Liver (tissue), 9 donors: ENCODE results near the gene PPP1R14C. TPM values are rescaled to one million over a fixed set of nuclear protein-coding genes. Genes with fewer than 3 reads are reported as not detected.

ENCODE experiments used
- DNase-seq: peaks from one replicate; pipeline ENCODE4 v3.0.0-alpha.2; 2017; ENCODE audit warnings: low spot score
- H3K27ac ChIP-seq, 2 donors: one replicate each; pipeline ENCODE4 v1.7.0; 2013; ENCODE audit warnings: inconsistent platforms in 2 of 2, low read length in 2 of 2, control low read depth in 1 of 2, low read depth in 1 of 2, mild to moderate bottlenecking in 1 of 2
- H3K27me3 ChIP-seq, 4 donors: one replicate each; pipeline versions ENCODE4 v1.6.1 to v1.7.0; 2013; ENCODE audit warnings: low read length in 3 of 4, inconsistent platforms in 1 of 4, mild to moderate bottlenecking in 1 of 4, moderate library complexity in 1 of 4; ENCODE audit not compliant: control insufficient read depth in 4 of 4, insufficient read depth in 4 of 4
- H3K36me3 ChIP-seq, 4 donors: one replicate each; pipeline versions ENCODE4 v1.6.1 to v1.7.0; 2013; ENCODE audit warnings: low read length in 3 of 4, mild to moderate bottlenecking in 3 of 4, low read depth in 1 of 4, moderate library complexity in 1 of 4; ENCODE audit not compliant: control insufficient read depth in 4 of 4, insufficient read depth in 3 of 4
- H3K4me1 ChIP-seq, 4 donors: one replicate each; pipeline versions ENCODE4 v1.6.1 to v1.7.0; 2013; ENCODE audit warnings: low read length in 3 of 4, mild to moderate bottlenecking in 3 of 4, moderate library complexity in 1 of 4; ENCODE audit not compliant: control insufficient read depth in 4 of 4, insufficient read depth in 4 of 4
- H3K4me3 ChIP-seq, 3 donors: one replicate each; pipeline versions ENCODE4 v1.6.1 to v1.7.0; 2013; ENCODE audit warnings: low read length in 3 of 3, control low read depth in 1 of 3, low read depth in 1 of 3, mild to moderate bottlenecking in 1 of 3
- H3K9ac ChIP-seq, 2 donors: one replicate each; pipeline ENCODE4 v1.7.0; 2013; ENCODE audit warnings: low read length in 2 of 2, mild to moderate bottlenecking in 2 of 2, moderate library complexity in 2 of 2, control low read depth in 1 of 2, low read depth in 1 of 2
- H3K9me3 ChIP-seq, 4 donors: one replicate each; pipeline versions ENCODE4 v1.6.1 to v1.7.0; 2013; ENCODE audit warnings: low read length in 3 of 4; ENCODE audit not compliant: control insufficient read depth in 4 of 4
- EGR1 ChIP-seq, 2 donors: IDR thresholded peaks; 2 replicates each; pipeline ENCODE4 v1.6.1; 2016 to 2018; ENCODE audit warnings: antibody characterized with exemption in 2 of 2, low read depth in 2 of 2
- FOXA1 ChIP-seq: IDR thresholded peaks from 2 replicates; pipeline ENCODE4 v1.6.1; 2016; ENCODE audit warnings: antibody characterized with exemption
- FOXA2 ChIP-seq: IDR thresholded peaks from 2 replicates; pipeline ENCODE4 v1.6.1; 2016; ENCODE audit warnings: antibody characterized with exemption
- GABPA ChIP-seq, 2 donors: IDR thresholded peaks in 1 of 2; conservative IDR thresholded peaks in 1 of 2; 2 replicates each; pipeline ENCODE4 v1.6.1; 2016; ENCODE audit warnings: antibody characterized with exemption in 2 of 2, mild to moderate bottlenecking in 1 of 2, moderate library complexity in 1 of 2
- HNF4A ChIP-seq, 2 donors: conservative IDR thresholded peaks; 2 replicates each; pipeline ENCODE4 v1.6.1; 2016; ENCODE audit warnings: antibody characterized with exemption in 2 of 2, mild to moderate bottlenecking in 2 of 2
- HNF4G ChIP-seq: IDR thresholded peaks from 2 replicates; pipeline ENCODE4 v1.6.1; 2016; ENCODE audit warnings: antibody characterized with exemption
- JUND ChIP-seq, 2 donors: IDR thresholded peaks; 2 replicates each; pipeline ENCODE4 v1.6.1; 2016; ENCODE audit warnings: antibody characterized with exemption in 2 of 2
- MAX ChIP-seq: IDR thresholded peaks from 2 replicates; pipeline ENCODE4 v1.6.1; 2016; ENCODE audit warnings: antibody characterized with exemption
- NR2F2 ChIP-seq: IDR thresholded peaks from 2 replicates; pipeline ENCODE4 v1.6.1; 2016; ENCODE audit warnings: antibody characterized with exemption
- RAD21 ChIP-seq, 2 donors: IDR thresholded peaks; 2 replicates each; pipeline ENCODE4 v1.6.1; 2016; ENCODE audit warnings: antibody characterized with exemption in 2 of 2, mild to moderate bottlenecking in 2 of 2
- RXRA ChIP-seq, 2 donors: IDR thresholded peaks; 2 replicates each; pipeline ENCODE4 v1.6.1; 2017 to 2018; ENCODE audit warnings: antibody characterized with exemption in 2 of 2, mild to moderate bottlenecking in 1 of 2
- SP1 ChIP-seq: IDR thresholded peaks from 2 replicates; pipeline ENCODE4 v1.6.1; 2018; ENCODE audit warnings: antibody characterized with exemption, mild to moderate bottlenecking
- TAF1 ChIP-seq: conservative IDR thresholded peaks from 2 replicates; pipeline ENCODE4 v1.6.1; 2016; ENCODE audit warnings: antibody characterized with exemption, mild to moderate bottlenecking
- YY1 ChIP-seq: IDR thresholded peaks from 2 replicates; pipeline ENCODE4 v1.6.1; 2016; ENCODE audit warnings: antibody characterized with exemption, mild to moderate bottlenecking
- ZBTB33 ChIP-seq: IDR thresholded peaks from 2 replicates; pipeline ENCODE4 v1.6.1; 2016; ENCODE audit warnings: antibody characterized with exemption
- WGBS: extraction: QIAGEN DNeasy Blood & Tissue Kit; methylation state at CpG from one replicate; pipeline ENCODE4 v1.1.7; 2013; 5-methylcytosine and 5-hydroxymethylcytosine counted together
- polyA plus RNA-seq, 2 donors: library from polyadenylated mRNA; stranded (reverse) in 1 of 2; unstranded in 1 of 2; fragments of 200-250 nt in 1 of 2; fragments of >200 nt in 1 of 2; fragmentation: Nextera tagmentation in 1 of 2; extraction: Ambion mirVana in 1 of 2; gene quantifications; one replicate each; pipeline versions ENCODE4 v1.2.1 to v1.2.3, GENCODE V29; 2013 to 2015
- total RNA-seq, 2 donors: library from RNA; depleted of rRNA; stranded (reverse); fragments of >200 nt; gene quantifications; one replicate each; pipeline ENCODE4 v1.2.3, GENCODE V29; 2014
- TF ChIP-seq, protein P1 (sequence below): IDR thresholded peaks from 2 replicates; pipeline ENCODE4 v1.6.1; 2016; ENCODE audit warnings: antibody characterized with exemption
- TF ChIP-seq, protein P2 (sequence below): IDR thresholded peaks from 2 replicates; pipeline ENCODE4 v1.6.1; 2016; ENCODE audit warnings: antibody characterized with exemption, mild to moderate bottlenecking
- TF ChIP-seq, protein P3 (sequence below): fragments of 150-350 bp; IDR thresholded peaks from 2 replicates; pipeline ENCODE4 v1.5.1; 2017; ENCODE audit warnings: improper control_type of control experiment, low read depth, low read length; ENCODE audit not compliant: missing input control
- donor health status: healthy.
- donor health status: healthy.
- donor health status: healthy.
- donor health status: healthy.
- donor health status: healthy.

The PPP1R14C gene
- total and polyA plus RNA-seq, 4 donors = 0.05 TPM; not detected in 3

DNA sequence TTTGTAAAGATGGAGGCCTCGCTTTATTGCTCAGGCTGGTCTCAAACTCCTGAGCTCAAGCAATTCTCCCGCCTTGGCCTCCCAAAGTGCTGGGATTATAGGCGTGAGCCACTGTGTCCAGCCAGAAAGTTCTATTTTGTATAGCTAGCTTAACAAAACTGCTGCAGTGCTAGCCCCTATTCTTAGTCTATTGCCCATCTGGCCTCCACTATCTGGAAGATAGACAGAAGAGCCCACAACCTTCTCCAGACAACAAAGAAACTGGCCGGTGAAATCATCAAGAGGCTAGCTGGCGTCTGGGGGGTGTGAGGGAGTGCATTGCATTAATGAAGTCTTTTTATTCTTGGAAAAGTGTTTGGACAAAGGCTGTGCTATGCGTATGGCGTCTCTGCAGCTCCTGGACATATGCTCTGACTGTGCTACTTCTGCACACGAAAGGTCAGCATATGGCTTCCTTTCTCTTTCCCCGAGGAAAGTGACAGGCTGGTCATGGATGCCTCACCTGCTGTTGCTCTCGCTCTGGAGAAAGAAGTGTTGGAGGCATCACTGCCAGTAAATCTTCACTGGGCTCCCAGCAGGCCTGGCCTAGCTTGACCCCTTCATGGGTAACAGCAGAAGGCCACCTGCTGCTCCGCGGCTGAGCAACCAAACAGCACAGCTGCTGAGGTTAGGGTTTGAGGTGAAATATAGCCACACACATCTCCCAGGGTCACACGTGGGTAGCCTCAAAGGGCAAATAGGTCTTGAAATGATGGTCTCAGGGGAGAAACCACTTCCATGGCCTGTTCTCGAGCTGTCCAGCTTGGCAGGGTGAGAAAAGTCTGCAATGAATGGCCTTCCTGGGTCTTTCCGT, 130.8 kb downstream of the PPP1R14C start:
- Histone ChIP-seq H3K27ac (no peak overlapping the region), H3K9ac (no peak overlapping the region), H3K36me3 (no peaks in the 10 kb centered on the region), H3K9me3 (no peaks in the 10 kb centered on the region), H3K4me3 (no peak overlapping the region), H3K4me1 (no peaks in the 10 kb centered on the region), H3K27me3 (no peaks in the 10 kb centered on the region)
- TF ChIP-seq SP1 = no peak
- TF ChIP-seq, protein P1, sequence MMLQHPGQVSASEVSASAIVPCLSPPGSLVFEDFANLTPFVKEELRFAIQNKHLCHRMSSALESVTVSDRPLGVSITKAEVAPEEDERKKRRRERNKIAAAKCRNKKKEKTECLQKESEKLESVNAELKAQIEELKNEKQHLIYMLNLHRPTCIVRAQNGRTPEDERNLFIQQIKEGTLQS = no peak
- TF ChIP-seq GABPA (IDR thresholded peaks at IDR 0.05 in 1 of 2, conservative IDR thresholded peaks at IDR 0.05 in 1 of 2) = no peak
- TF ChIP-seq YY1 = no peak
- TF ChIP-seq FOXA1 = no peak
- no peak for TF ChIP-seq RXRA (IDR thresholded peaks at IDR 0.05)
- TF ChIP-seq EGR1 (IDR thresholded peaks at IDR 0.05; ENCODE audit: low read depth in 2 of 2) = no peak
- no peak for TF ChIP-seq TAF1
- no peak for TF ChIP-seq HNF4A (conservative IDR thresholded peaks at IDR 0.05)
- TF ChIP-seq, protein P2, sequence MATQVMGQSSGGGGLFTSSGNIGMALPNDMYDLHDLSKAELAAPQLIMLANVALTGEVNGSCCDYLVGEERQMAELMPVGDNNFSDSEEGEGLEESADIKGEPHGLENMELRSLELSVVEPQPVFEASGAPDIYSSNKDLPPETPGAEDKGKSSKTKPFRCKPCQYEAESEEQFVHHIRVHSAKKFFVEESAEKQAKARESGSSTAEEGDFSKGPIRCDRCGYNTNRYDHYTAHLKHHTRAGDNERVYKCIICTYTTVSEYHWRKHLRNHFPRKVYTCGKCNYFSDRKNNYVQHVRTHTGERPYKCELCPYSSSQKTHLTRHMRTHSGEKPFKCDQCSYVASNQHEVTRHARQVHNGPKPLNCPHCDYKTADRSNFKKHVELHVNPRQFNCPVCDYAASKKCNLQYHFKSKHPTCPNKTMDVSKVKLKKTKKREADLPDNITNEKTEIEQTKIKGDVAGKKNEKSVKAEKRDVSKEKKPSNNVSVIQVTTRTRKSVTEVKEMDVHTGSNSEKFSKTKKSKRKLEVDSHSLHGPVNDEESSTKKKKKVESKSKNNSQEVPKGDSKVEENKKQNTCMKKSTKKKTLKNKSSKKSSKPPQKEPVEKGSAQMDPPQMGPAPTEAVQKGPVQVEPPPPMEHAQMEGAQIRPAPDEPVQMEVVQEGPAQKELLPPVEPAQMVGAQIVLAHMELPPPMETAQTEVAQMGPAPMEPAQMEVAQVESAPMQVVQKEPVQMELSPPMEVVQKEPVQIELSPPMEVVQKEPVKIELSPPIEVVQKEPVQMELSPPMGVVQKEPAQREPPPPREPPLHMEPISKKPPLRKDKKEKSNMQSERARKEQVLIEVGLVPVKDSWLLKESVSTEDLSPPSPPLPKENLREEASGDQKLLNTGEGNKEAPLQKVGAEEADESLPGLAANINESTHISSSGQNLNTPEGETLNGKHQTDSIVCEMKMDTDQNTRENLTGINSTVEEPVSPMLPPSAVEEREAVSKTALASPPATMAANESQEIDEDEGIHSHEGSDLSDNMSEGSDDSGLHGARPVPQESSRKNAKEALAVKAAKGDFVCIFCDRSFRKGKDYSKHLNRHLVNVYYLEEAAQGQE = no peak
- TF ChIP-seq ZBTB33 = no peak
- TF ChIP-seq HNF4G = no peak
- no peak for TF ChIP-seq RAD21 (IDR thresholded peaks at IDR 0.05)
- TF ChIP-seq MAX = no peak
- TF ChIP-seq NR2F2 = no peak
- TF ChIP-seq, protein P3, sequence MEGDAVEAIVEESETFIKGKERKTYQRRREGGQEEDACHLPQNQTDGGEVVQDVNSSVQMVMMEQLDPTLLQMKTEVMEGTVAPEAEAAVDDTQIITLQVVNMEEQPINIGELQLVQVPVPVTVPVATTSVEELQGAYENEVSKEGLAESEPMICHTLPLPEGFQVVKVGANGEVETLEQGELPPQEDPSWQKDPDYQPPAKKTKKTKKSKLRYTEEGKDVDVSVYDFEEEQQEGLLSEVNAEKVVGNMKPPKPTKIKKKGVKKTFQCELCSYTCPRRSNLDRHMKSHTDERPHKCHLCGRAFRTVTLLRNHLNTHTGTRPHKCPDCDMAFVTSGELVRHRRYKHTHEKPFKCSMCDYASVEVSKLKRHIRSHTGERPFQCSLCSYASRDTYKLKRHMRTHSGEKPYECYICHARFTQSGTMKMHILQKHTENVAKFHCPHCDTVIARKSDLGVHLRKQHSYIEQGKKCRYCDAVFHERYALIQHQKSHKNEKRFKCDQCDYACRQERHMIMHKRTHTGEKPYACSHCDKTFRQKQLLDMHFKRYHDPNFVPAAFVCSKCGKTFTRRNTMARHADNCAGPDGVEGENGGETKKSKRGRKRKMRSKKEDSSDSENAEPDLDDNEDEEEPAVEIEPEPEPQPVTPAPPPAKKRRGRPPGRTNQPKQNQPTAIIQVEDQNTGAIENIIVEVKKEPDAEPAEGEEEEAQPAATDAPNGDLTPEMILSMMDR = no peak
- no peak for TF ChIP-seq JUND (IDR thresholded peaks at IDR 0.05)
- TF ChIP-seq FOXA2 = no peak
- no peak for DNase-seq
- 90% methylated on average over 15 of the region's 15 CpGs for WGBS
